ENCODE measurements around the gene KCNJ9.

GRCh38 chr1:160048335-160048734 lies 33.0 kb upstream of the KCNJ9 start:
- TF ChIP-seq CTCF (conservative IDR thresholded peaks at IDR 0.05) = no peak
- TF ChIP-seq EZH2 (IDR thresholded peaks at IDR 0.05; ENCODE audit: low read depth) = no peak

Measured in PC-9 (cell line).